IMR-90 (cell line): ENCODE measurements around the gene BNIP3. TPM values are rescaled to one million over a fixed set of nuclear protein-coding genes. Genes with fewer than 3 reads are reported as not detected.

ENCODE experiments used
- ATAC-seq: fragments of 200-7000 bp; cut with Tn5 transposase; 2 replicates; pipeline ENCODE4 v1.9.1; 2020; ENCODE audit warnings: low read depth, mild to moderate bottlenecking, moderate library complexity
- BruUV-seq: library from RNA; stranded (reverse); fragments of 400-500 nt; replicated peaks from 2 replicates; lab custom pipeline; 2021; lab: Mats Ljungman, UMichigan
- CTCF ChIA-PET: fragments of 300-600 bp; formaldehyde crosslinking; extraction: SDS; loops from one replicate; lab custom pipeline; 2021; ENCODE audit warnings: antibody characterized with exemption; lab: Yijun Ruan, JAX
- POLR2A ChIA-PET: fragments of 300-600 bp; sonication (Branson Sonifier 250); formaldehyde crosslinking; loops from one replicate; lab custom pipeline; 2022; ENCODE audit warnings: antibody characterized with exemption; ENCODE audit not compliant: unreplicated experiment; lab: Charles Lee
- DNase-seq: peaks from one replicate; pipeline ENCODE4 v3.0.0; 2013
- H2AFZ ChIP-seq: replicated peaks from 2 replicates; pipeline ENCODE3; 2013; ENCODE audit warnings: low read length, mild to moderate bottlenecking; ENCODE audit not compliant: poor library complexity
- H2AK5ac ChIP-seq: 2 replicates; pipeline ENCODE4 v1.6.1; 2013; ENCODE audit warnings: low read depth, low read length, inconsistent platforms
- H2AK9ac ChIP-seq: replicated peaks from 2 replicates; pipeline ENCODE3; 2013; ENCODE audit warnings: mild to moderate bottlenecking, low read depth, low read length, moderate library complexity; ENCODE audit not compliant: poor library complexity
- H2BK120ac ChIP-seq: 2 replicates; pipeline ENCODE4 v1.6.1; 2013; ENCODE audit warnings: low read depth, low read length, inconsistent platforms
- H2BK15ac ChIP-seq: 3 replicates; pipeline ENCODE4 v1.6.1; 2013; ENCODE audit warnings: low read depth, low read length, inconsistent platforms
- H2BK20ac ChIP-seq: 2 replicates; pipeline ENCODE4 v1.6.1; 2013; ENCODE audit warnings: low read depth, mild to moderate bottlenecking, inconsistent platforms, low read length, moderate library complexity
- H2BK5ac ChIP-seq: 2 replicates; pipeline ENCODE4 v1.6.1; 2013; ENCODE audit warnings: mild to moderate bottlenecking, low read depth, low read length, inconsistent platforms; ENCODE audit not compliant: poor library complexity, severe bottlenecking
- H3K14ac ChIP-seq: replicated peaks from 2 replicates; pipeline ENCODE4 v1.6.1; 2013; ENCODE audit warnings: low read depth, low read length, inconsistent platforms
- H3K18ac ChIP-seq: 2 replicates; pipeline ENCODE4 v1.6.1; 2013; ENCODE audit warnings: low read depth, low read length, control low read depth
- H3K23ac ChIP-seq: 2 replicates; pipeline ENCODE4 v1.6.1; 2013; ENCODE audit warnings: low read depth, low read length, inconsistent platforms
- H3K27ac ChIP-seq: 2 replicates; pipeline ENCODE4 v1.5.1; 2013; ENCODE audit warnings: mild to moderate bottlenecking, control low read depth, low read length; ENCODE audit not compliant: insufficient read depth
- H3K27me3 ChIP-seq: 2 replicates; pipeline ENCODE4 v1.6.1; 2013; ENCODE audit warnings: low read length; ENCODE audit not compliant: control insufficient read depth, insufficient read depth
- H3K36me3 ChIP-seq: 2 replicates; pipeline ENCODE4 v1.6.1; 2013; ENCODE audit warnings: low read length, mixed read lengths; ENCODE audit not compliant: control insufficient read depth, insufficient read depth
- H3K4ac ChIP-seq: 2 replicates; pipeline ENCODE4 v1.6.1; 2013; ENCODE audit warnings: low read depth, low read length, inconsistent platforms
- H3K4me1 ChIP-seq: 2 replicates; pipeline ENCODE4 v1.6.1; 2013; ENCODE audit warnings: low read length, mixed read lengths; ENCODE audit not compliant: control insufficient read depth, insufficient read depth
- H3K4me2 ChIP-seq: 2 replicates; pipeline ENCODE4 v1.6.1; 2013; ENCODE audit warnings: low read depth, mild to moderate bottlenecking, control low read depth, low read length, moderate library complexity
- H3K4me3 ChIP-seq: 2 replicates; pipeline ENCODE4 v1.5.1; 2013; ENCODE audit warnings: low read depth, mild to moderate bottlenecking, control low read depth, low read length, moderate library complexity; ENCODE audit not compliant: insufficient read depth
- H3K56ac ChIP-seq: 2 replicates; pipeline ENCODE4 v1.6.1; 2013; ENCODE audit warnings: low read length, inconsistent platforms; ENCODE audit not compliant: insufficient read depth; ENCODE audit errors: extremely low read depth
- H3K79me1 ChIP-seq, 2 experiments: 2 replicates each; pipeline ENCODE4 v1.6.1; 2013; ENCODE audit warnings: low read length in 2 of 2, inconsistent platforms in 1 of 2, low read depth in 1 of 2
- H3K9ac ChIP-seq: 2 replicates; pipeline ENCODE4 v1.6.1; 2013; ENCODE audit warnings: low read depth, low read length, control low read depth
- H3K9me1 ChIP-seq: 2 replicates; pipeline ENCODE4 v1.6.1; 2013; ENCODE audit warnings: low read length, inconsistent platforms; ENCODE audit not compliant: insufficient read depth
- H3K9me3 ChIP-seq: 2 replicates; pipeline ENCODE4 v1.6.1; 2013; ENCODE audit warnings: low read length; ENCODE audit not compliant: control insufficient read depth, insufficient read depth
- H4K20me1 ChIP-seq: 2 replicates; pipeline ENCODE4 v1.6.1; 2013; ENCODE audit warnings: low read length, inconsistent platforms; ENCODE audit not compliant: insufficient read depth
- H4K5ac ChIP-seq: 2 replicates; pipeline ENCODE4 v1.6.1; 2013; ENCODE audit warnings: mild to moderate bottlenecking, low read depth, low read length, control low read depth
- H4K8ac ChIP-seq, 2 experiments: 2 replicates each; pipeline ENCODE4 v1.6.1; 2013; ENCODE audit warnings: low read depth in 2 of 2, low read length in 2 of 2, control low read depth in 1 of 2, inconsistent platforms in 1 of 2
- H4K91ac ChIP-seq: 2 replicates; pipeline ENCODE4 v1.6.1; 2013; ENCODE audit warnings: low read depth, low read length, inconsistent platforms; ENCODE audit not compliant: insufficient read depth
- RCOR1 ChIP-seq: IDR thresholded peaks from 2 replicates; pipeline ENCODE4 v1.6.1; 2012; ENCODE audit warnings: mild to moderate bottlenecking, low read length, improper control_type of control experiment; ENCODE audit not compliant: insufficient replicate concordance
- USF2 ChIP-seq: fragments of 150-350 bp; IDR thresholded peaks from 2 replicates; pipeline ENCODE4 v1.6.1; 2017; ENCODE audit warnings: mild to moderate bottlenecking, antibody characterized with exemption, low read length, low read depth
- WGBS, 2 experiments: methylation state at CpG; one replicate each; pipeline versions ENCODE4 v1.1.5 to v1.1.7; 2013; ENCODE audit warnings: missing lambda C conversion rate in 2 of 2; ENCODE audit not compliant: insufficient read length in 1 of 2; ENCODE audit errors: extremely low coverage in 2 of 2; 5-methylcytosine and 5-hydroxymethylcytosine counted together
- dilution Hi-C: fragments of 300-500 bp; cut with HindIII; formaldehyde crosslinking; loops from one replicate; pipeline ENCODE4 v1.14.3; 2018; ENCODE audit warnings: low sequenced_read_pairs; ENCODE audit not compliant: unreplicated experiment
- in situ Hi-C: fragments of 300-500 bp; cut with MboI; formaldehyde crosslinking; loops from 3 replicates; pipeline ENCODE4 v1.14.3; 2019; ENCODE audit warnings: low sequenced_read_pairs, inconsistent platforms, mixed read lengths
- intact Hi-C: fragments of 100-400 bp; cut with micrococcal nuclease; formaldehyde crosslinking; loops from 2 replicates; pipeline ENCODE4 v1.10.0; 2022
- polyA plus RNA-seq, 3 experiments: library from polyadenylated mRNA; depleted of rRNA; stranded (reverse); fragments of >200 nt; gene quantifications; 2 replicates each; pipeline ENCODE4 v1.2.3, GENCODE V29; 2012; ENCODE audit warnings: low replicate concordance in 1 of 3
- total RNA-seq: library from RNA; depleted of rRNA; stranded (reverse); fragments of >200 nt; gene quantifications from 2 replicates; pipeline ENCODE4 v1.2.3, GENCODE V29; 2012

The BNIP3 gene
- total and polyA plus RNA-seq, 2 of the 4 experiments (the other 2 are of a cell fraction): 134 to 211 TPM

DNA sequence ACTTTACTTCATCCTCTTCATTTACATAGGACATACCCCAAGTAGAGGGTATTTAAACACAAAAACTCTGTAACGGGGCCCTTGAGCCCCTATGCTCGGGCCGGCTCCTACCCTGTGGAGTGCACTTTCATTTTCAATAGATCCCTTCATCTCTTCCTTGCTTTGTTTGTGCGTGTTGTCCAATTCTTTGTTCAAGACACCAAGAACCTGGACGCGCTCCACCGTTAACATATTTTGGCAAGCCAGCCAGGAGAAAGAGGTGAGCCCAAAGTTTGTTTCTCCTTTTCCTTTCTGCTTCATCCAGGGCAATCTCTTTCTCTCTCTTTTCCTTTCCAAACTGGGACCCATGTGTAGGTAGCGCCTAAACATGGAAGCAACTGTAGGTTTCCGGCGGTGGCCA, 26.0 kb upstream of the BNIP3 start:
- no peaks in the 10 kb centered on the region for H3K4me1 ChIP-seq
- TF ChIP-seq RCOR1 (no peak), USF2 (no peak)
- H3K18ac ChIP-seq: no peak overlapping the region
- no peak overlapping the region for H3K4me3 ChIP-seq
- no peak overlapping the region for H3K56ac ChIP-seq
- H3K4me2 ChIP-seq: no peak overlapping the region
- H3K4ac ChIP-seq: no peak overlapping the region
- no TSS peak for BruUV-seq
- H3K14ac ChIP-seq: no peak overlapping the region
- H4K5ac ChIP-seq: no peak overlapping the region
- intact Hi-C loops (no loop called here), dilution Hi-C loops (no loop called here), in situ Hi-C loops (loop anchor here (25.0 kb wide), 1 partner anchor 1820 kb away; no protein-coding TSS in a partner anchor)
- no peak overlapping the region for H4K8ac ChIP-seq
- no peaks in the 10 kb centered on the region for H3K36me3 ChIP-seq
- no peaks in the 10 kb centered on the region for H3K79me1 ChIP-seq
- no peak overlapping the region for H4K91ac ChIP-seq
- no peak overlapping the region for H2BK5ac ChIP-seq
- no peak overlapping the region for H3K27ac ChIP-seq
- ChIA-PET CTCF (no interaction called here), POLR2A (no interaction called here)
- no peak overlapping the region for H2BK15ac ChIP-seq
- no peak overlapping the region for H2AFZ ChIP-seq
- ATAC-seq: no peak
- no peak for DNase-seq
- peaks cover 9% of the 10 kb centered on the region for H3K9me3 ChIP-seq
- H2BK120ac ChIP-seq: no peak overlapping the region
- 88% methylated on average over 5 of the region's 10 CpGs; no CpG with 5 or more reads in 1 of the 2 experiments for WGBS, 2 experiments
- H2BK20ac ChIP-seq: no peak overlapping the region
- no peak overlapping the region for H3K9ac ChIP-seq
- H2AK9ac ChIP-seq: no peak overlapping the region
- H4K20me1 ChIP-seq: no peaks in the 10 kb centered on the region
- H2AK5ac ChIP-seq: no peak overlapping the region
- no peaks in the 10 kb centered on the region for H3K9me1 ChIP-seq
- no peak overlapping the region for H3K23ac ChIP-seq
- peaks cover 41% of the 10 kb centered on the region for H3K27me3 ChIP-seq
